HuH-7 (cell line): ENCODE results near the gene CLEC4D.
"Not testable (repeated sequence)": the region's sequence is repeated elsewhere in the genome, so short reads cannot be mapped to it uniquely, and the experiment has no call there.

ENCODE experiments used
- DNase-seq: peaks from one replicate; pipeline ENCODE4 v3.0.0; 2011; ENCODE audit warnings: low spot score

The CLEC4D gene

GRCh38 chr12:8532045-8532444, 18.7 kb downstream of the CLEC4D start:
- DNase-seq = no peak

- not testable (repeated sequence) for DNase-seq
Measured at GRCh38 chr12:8537820-8538219, 24.5 kb downstream of the CLEC4D start.

GRCh38 chr12:8540831-8541230, 27.5 kb downstream of the CLEC4D start, which contains the start of gene CLEC4E:
CLEC4E (minus strand) TSS chr12:8540905; CDS start chr12:8540797, 108 bp downstream.
- DNase-seq = not testable (repeated sequence)

- no peak for DNase-seq
Measured at GRCh38 chr12:8541562-8541961, 28.3 kb downstream of the CLEC4D start.

GRCh38 chr12:8544295-8544694, 31.0 kb downstream of the CLEC4D start:
- peak; percentile 39 for DNase-seq

GRCh38 chr12:8546591-8546990, 33.3 kb downstream of the CLEC4D start:
- DNase-seq = no peak

- no peak for DNase-seq
Measured at GRCh38 chr12:8547645-8548044, 34.3 kb downstream of the CLEC4D start.

GRCh38 chr12:8548192-8548591, 34.9 kb downstream of the CLEC4D start:
- no peak for DNase-seq

- no peak for DNase-seq
Measured at GRCh38 chr12:8549381-8549780, 36.1 kb downstream of the CLEC4D start.

GRCh38 chr12:8553088-8553627, 39.9 kb downstream of the CLEC4D start:
- DNase-seq = no peak

GRCh38 chr12:8554451-8555195, 41.3 kb downstream of the CLEC4D start:
- no peak for DNase-seq

GRCh38 chr12:8556531-8557097, 43.3 kb downstream of the CLEC4D start:
- DNase-seq = no peak

- no peak for DNase-seq
Measured at GRCh38 chr12:8559676-8560075, 46.4 kb downstream of the CLEC4D start.

- DNase-seq = no peak
Measured at GRCh38 chr12:8561011-8561410, 47.7 kb downstream of the CLEC4D start.

GRCh38 chr12:8562310-8562709, 49.0 kb downstream of the CLEC4D start:
- no peak for DNase-seq

GRCh38 chr12:8563356-8563755, 50.1 kb downstream of the CLEC4D start:
- DNase-seq = no peak

GRCh38 chr12:8564656-8565055, 51.4 kb downstream of the CLEC4D start:
- no peak for DNase-seq

GRCh38 chr12:8566052-8566451, 52.7 kb downstream of the CLEC4D start:
- DNase-seq = not testable (repeated sequence)

GRCh38 chr12:8566525-8566924, 53.2 kb downstream of the CLEC4D start:
- DNase-seq = no peak
